ENCODE measurements around the gene ZNF609. TPM values are rescaled to one million over a fixed set of nuclear protein-coding genes. Genes with fewer than 3 reads are reported as not detected.

ZNF609 gene
- total and polyA plus RNA-seq, 2 of the 13 experiments (the other 11 are each of a cell fraction or from before 2014, with no cell fraction given) = 8.9 to 9.9 TPM

GRCh38 chr15:64640146-64640871 is 179.9 kb downstream of the ZNF609 start (continued):
- TF ChIP-seq ZNF510 (CRISPR knock-in tag; IDR thresholded peaks at IDR 0.05; ENCODE audit: low read depth) (no peak), MXD3 (CRISPR knock-in tag; IDR thresholded peaks at IDR 0.05) (no peak), KDM4B (CRISPR knock-in tag; IDR thresholded peaks at IDR 0.05) (no peak), SMC3 (IDR thresholded peaks at IDR 0.05; ENCODE audit: low read length) (no peak), FOXA3 (CRISPR knock-in tag; IDR thresholded peaks at IDR 0.05) (peak; percentile 82), SUZ12 (IDR thresholded peaks at IDR 0.05; ENCODE audit: low read depth, low read length) (no peak), SP1 (IDR thresholded peaks at IDR 0.05) (no peak), SP1 (CRISPR knock-in tag; IDR thresholded peaks at IDR 0.05) (no peak), ZNF777 (CRISPR knock-in tag; IDR thresholded peaks at IDR 0.05) (no peak), GTF2F1 (IDR thresholded peaks at IDR 0.05; ENCODE audit: low read length) (no peak), ZNF101 (CRISPR knock-in tag; IDR thresholded peaks at IDR 0.05; ENCODE audit: borderline replicate concordance, low read depth) (no peak), ZBED4 (CRISPR knock-in tag; IDR thresholded peaks at IDR 0.05; ENCODE audit: borderline replicate concordance) (no peak), SAP130 (CRISPR knock-in tag; IDR thresholded peaks at IDR 0.05; ENCODE audit: low read depth) (0 out of 2 replicates have a peak, but pooled peaks have one; percentile 23), ZNF205 (CRISPR knock-in tag; IDR thresholded peaks at IDR 0.05) (no peak), PAXIP1 (CRISPR knock-in tag; conservative IDR thresholded peaks at IDR 0.05) (peak; percentile 67), FOXO1 (CRISPR knock-in tag; IDR thresholded peaks at IDR 0.05) (no peak), SNAI1 (CRISPR knock-in tag; IDR thresholded peaks at IDR 0.05; ENCODE audit: borderline replicate concordance) (no peak)
